ENCODE data around the gene TAB2. TPM values are rescaled to one million over a fixed set of nuclear protein-coding genes. Genes with fewer than 3 reads are reported as not detected.

The TAB2 gene
- total RNA-seq, 1 experiment from 2014 or later: 45.8 TPM

- Histone ChIP-seq H3K9me3 (ENCODE audit: insufficient read depth, low read depth) (no peaks in the 10 kb centered on the region), H3K9me2 (ENCODE audit: insufficient read depth) (no peaks in the 10 kb centered on the region), H3K79me2 (ENCODE audit: low read depth) (no peaks in the 10 kb centered on the region), H3K4me1 (replicated peaks; ENCODE audit: insufficient read depth) (0 out of 2 replicates have a peak, but pooled peaks cover 5% of the 10 kb centered on the region), H3K27me3 (ENCODE audit: insufficient read depth, low read depth) (no peaks in the 10 kb centered on the region), H2AFZ (no peak overlapping the region), H3K4me2 (no peak overlapping the region), H3K4me3 (no peak overlapping the region), H3F3A (ENCODE audit: insufficient read depth, low read depth) (peaks cover 5% of the 10 kb centered on the region), H3K27ac (no peak overlapping the region), H4K20me1 (ENCODE audit: insufficient read depth) (no peaks in the 10 kb centered on the region), H3K36me3 (ENCODE audit: low read depth) (peaks cover 27% of the 10 kb centered on the region)
- ChIA-PET POLR2A (ENCODE audit: unreplicated experiment) (no interaction called here), CTCF (no interaction called here)
- TF ChIP-seq EZH2 (IDR thresholded peaks at IDR 0.05; ENCODE audit: low read depth): no peak
- TF ChIP-seq CTCF (conservative IDR thresholded peaks at IDR 0.05): no peak
- DNase-seq: no peak
- intact Hi-C loops (cut with micrococcal nuclease; ENCODE audit: unreplicated experiment): no loop called here
- no TSS peak for BruUV-seq (replicated peaks)
Measured at GRCh38 chr6:149409617-149410016, 92.1 kb downstream of the TAB2 start.

GRCh38 chr6:149410557-149410956, 93.0 kb downstream of the TAB2 start:
- ChIA-PET CTCF (interaction anchor here (0.6 kb wide), 1 partner anchor 319 kb away, joined by 4 read pairs; no protein-coding TSS in a partner anchor), POLR2A (ENCODE audit: unreplicated experiment) (interaction anchor here (0.6 kb wide), 1 partner anchor 1921 kb away, joined by 5 read pairs; no protein-coding TSS in a partner anchor)
- Histone ChIP-seq H3K27ac (no peak overlapping the region), H3K4me2 (no peak overlapping the region), H3K4me1 (replicated peaks; ENCODE audit: insufficient read depth) (0 out of 2 replicates have a peak, but pooled peaks cover 5% of the 10 kb centered on the region), H3K4me3 (no peak overlapping the region), H3K9me2 (ENCODE audit: insufficient read depth) (no peaks in the 10 kb centered on the region), H2AFZ (no peak overlapping the region), H3K79me2 (ENCODE audit: low read depth) (no peaks in the 10 kb centered on the region), H3K36me3 (ENCODE audit: low read depth) (peaks cover 23% of the 10 kb centered on the region), H3K27me3 (ENCODE audit: insufficient read depth, low read depth) (no peaks in the 10 kb centered on the region), H3F3A (ENCODE audit: insufficient read depth, low read depth) (peaks cover 5% of the 10 kb centered on the region), H3K9me3 (ENCODE audit: insufficient read depth, low read depth) (no peaks in the 10 kb centered on the region), H4K20me1 (ENCODE audit: insufficient read depth) (no peaks in the 10 kb centered on the region)
- intact Hi-C loops (cut with micrococcal nuclease; ENCODE audit: unreplicated experiment): no loop called here
- no TSS peak for BruUV-seq (replicated peaks)
- no peak for TF ChIP-seq EZH2 (IDR thresholded peaks at IDR 0.05; ENCODE audit: low read depth)
- no peak for TF ChIP-seq CTCF (conservative IDR thresholded peaks at IDR 0.05)
- DNase-seq: no peak

- BruUV-seq (replicated peaks): no TSS peak
- POLR2A ChIA-PET (ENCODE audit: unreplicated experiment): no interaction called here
- Histone ChIP-seq H3K79me2 (ENCODE audit: low read depth) (no peaks in the 10 kb centered on the region), H3K27ac (no peak overlapping the region), H3F3A (ENCODE audit: insufficient read depth, low read depth) (no peaks in the 10 kb centered on the region; the same call in none of the 2 replicates), H2AFZ (no peak overlapping the region), H3K4me2 (no peak overlapping the region), H3K4me3 (no peak overlapping the region), H3K4me1 (replicated peaks; ENCODE audit: insufficient read depth) (no peaks in the 10 kb centered on the region), H3K9me3 (ENCODE audit: insufficient read depth, low read depth) (no peaks in the 10 kb centered on the region), H3K36me3 (ENCODE audit: low read depth) (peaks cover 11% of the 10 kb centered on the region), H3K9me2 (ENCODE audit: insufficient read depth) (no peaks in the 10 kb centered on the region), H4K20me1 (ENCODE audit: insufficient read depth) (no peaks in the 10 kb centered on the region), H3K27me3 (ENCODE audit: insufficient read depth, low read depth) (no peaks in the 10 kb centered on the region)
- DNase-seq: no peak
- CTCF ChIA-PET: no interaction called here
- intact Hi-C loops (cut with micrococcal nuclease; ENCODE audit: unreplicated experiment): no loop called here
- TF ChIP-seq CTCF (conservative IDR thresholded peaks at IDR 0.05) (no peak), EZH2 (IDR thresholded peaks at IDR 0.05; ENCODE audit: low read depth) (no peak)
Measured at GRCh38 chr6:149414009-149414408, 96.5 kb downstream of the TAB2 start.

All from PC-9 (cell line).